Parietal lobe (tissue), 2 donors: ENCODE measurements around the gene ARL13B. TPM values are rescaled to one million over a fixed set of nuclear protein-coding genes. Genes with fewer than 3 reads are reported as not detected.

Source experiments
- small RNA-seq: library from RNA; depleted of rRNA; stranded (forward); fragments of <200 nt; gene quantifications from one replicate; pipeline ENCODE3, GENCODE V24; 2014; ENCODE audit warnings: low replicate concordance
- total RNA-seq: library from RNA; depleted of rRNA; stranded (reverse); fragments of >200 nt; gene quantifications from one replicate; pipeline ENCODE4 v1.2.3, GENCODE V29; 2014

The ARL13B gene
- total RNA-seq, result 14.7 TPM

GRCh38 chr3:93979850-93980676 lies at the start of gene ARL13B:
ARL13B (plus strand) TSS chr3:93980155; CDS start chr3:93980424, 269 bp downstream.

GRCh38 chr3:93973131-93974126 lies 6.5 kb upstream of the ARL13B start, which contains the start of gene PROS1:
PROS1 (minus strand) TSS chr3:93973896; CDS start chr3:93973749, 147 bp downstream.

GRCh38 chr3:94028093-94028837 lies 48.3 kb downstream of the ARL13B start, which contains the start of gene STX19:
STX19 (minus strand) TSS chr3:94028597; CDS start chr3:94015269, 13,328 bp downstream.

GRCh38 chr3:94062513-94063404 lies 82.8 kb downstream of the ARL13B start, which contains the start of the genes DHFR2 and NSUN3:
DHFR2 (minus strand) TSS chr3:94062916; CDS start chr3:94061511, 1,405 bp downstream.
NSUN3 (plus strand) TSS chr3:94063061; CDS start chr3:94063127, 66 bp downstream.

Small RNA genes lying within 50 kb of the gene (small RNA-seq; reads per million reads assigned to genes)
- gene RF00019 (not detected), gene RNU6-511P (not detected)

Other genes starting within 250 kb of the ARL13B start
- 9.4 TPM for gene PROS1, start 6.3 kb upstream of the ARL13B start, total RNA-seq
- not detected for gene STX19, start 48.4 kb downstream of the ARL13B start, total RNA-seq
- 12.5 TPM for gene DHFR2, start 82.8 kb downstream of the ARL13B start, total RNA-seq
- gene NSUN3, start 82.9 kb downstream of the ARL13B start, total RNA-seq, result 41.3 TPM